GM18870 (cell line): ENCODE measurements around the gene CTXN2.

ENCODE experiments used
- ATAC-seq: cut with Tn5 transposase; IDR thresholded peaks from one replicate; pipeline ENCODE4 v1.9.1; 2021; ENCODE audit warnings: moderate library complexity; ENCODE audit not compliant: unreplicated experiment

The CTXN2 gene

GRCh38 chr15:48221885-48222284 lies 30.4 kb downstream of the CTXN2 start:
- no peak for ATAC-seq

GRCh38 chr15:48222627-48223026 lies 31.2 kb downstream of the CTXN2 start:
- ATAC-seq, result no peak

- no peak for ATAC-seq
These were observed 34.3 kb downstream of the CTXN2 start for GRCh38 chr15:48225771-48226170.

- ATAC-seq, result no peak
These were observed 39.0 kb downstream of the CTXN2 start for GRCh38 chr15:48230498-48230897.

- ATAC-seq, result no peak
These were observed 41.8 kb downstream of the CTXN2 start for GRCh38 chr15:48233246-48233645.

GRCh38 chr15:48239334-48239733 lies 47.9 kb downstream of the CTXN2 start:
- ATAC-seq, result no peak

GRCh38 chr15:48242015-48242414 lies 50.5 kb downstream of the CTXN2 start:
- no peak for ATAC-seq

GRCh38 chr15:48242535-48242934 lies 51.1 kb downstream of the CTXN2 start:
- no peak for ATAC-seq

GRCh38 chr15:48244921-48245320 lies 53.5 kb downstream of the CTXN2 start:
- no peak for ATAC-seq

GRCh38 chr15:48248414-48248813 lies 56.9 kb downstream of the CTXN2 start:
- ATAC-seq, result no peak

- no peak for ATAC-seq
These were observed 59.2 kb downstream of the CTXN2 start for GRCh38 chr15:48250640-48251076.

- no peak for ATAC-seq
These were observed 61.7 kb downstream of the CTXN2 start for GRCh38 chr15:48253172-48253571.
